ENCODE results near the gene RGS17. TPM values are rescaled to one million over a fixed set of nuclear protein-coding genes. Genes with fewer than 3 reads are reported as not detected.

Gene RGS17, protein sequence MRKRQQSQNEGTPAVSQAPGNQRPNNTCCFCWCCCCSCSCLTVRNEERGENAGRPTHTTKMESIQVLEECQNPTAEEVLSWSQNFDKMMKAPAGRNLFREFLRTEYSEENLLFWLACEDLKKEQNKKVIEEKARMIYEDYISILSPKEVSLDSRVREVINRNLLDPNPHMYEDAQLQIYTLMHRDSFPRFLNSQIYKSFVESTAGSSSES
- total RNA-seq: 81.2 TPM

DNA sequence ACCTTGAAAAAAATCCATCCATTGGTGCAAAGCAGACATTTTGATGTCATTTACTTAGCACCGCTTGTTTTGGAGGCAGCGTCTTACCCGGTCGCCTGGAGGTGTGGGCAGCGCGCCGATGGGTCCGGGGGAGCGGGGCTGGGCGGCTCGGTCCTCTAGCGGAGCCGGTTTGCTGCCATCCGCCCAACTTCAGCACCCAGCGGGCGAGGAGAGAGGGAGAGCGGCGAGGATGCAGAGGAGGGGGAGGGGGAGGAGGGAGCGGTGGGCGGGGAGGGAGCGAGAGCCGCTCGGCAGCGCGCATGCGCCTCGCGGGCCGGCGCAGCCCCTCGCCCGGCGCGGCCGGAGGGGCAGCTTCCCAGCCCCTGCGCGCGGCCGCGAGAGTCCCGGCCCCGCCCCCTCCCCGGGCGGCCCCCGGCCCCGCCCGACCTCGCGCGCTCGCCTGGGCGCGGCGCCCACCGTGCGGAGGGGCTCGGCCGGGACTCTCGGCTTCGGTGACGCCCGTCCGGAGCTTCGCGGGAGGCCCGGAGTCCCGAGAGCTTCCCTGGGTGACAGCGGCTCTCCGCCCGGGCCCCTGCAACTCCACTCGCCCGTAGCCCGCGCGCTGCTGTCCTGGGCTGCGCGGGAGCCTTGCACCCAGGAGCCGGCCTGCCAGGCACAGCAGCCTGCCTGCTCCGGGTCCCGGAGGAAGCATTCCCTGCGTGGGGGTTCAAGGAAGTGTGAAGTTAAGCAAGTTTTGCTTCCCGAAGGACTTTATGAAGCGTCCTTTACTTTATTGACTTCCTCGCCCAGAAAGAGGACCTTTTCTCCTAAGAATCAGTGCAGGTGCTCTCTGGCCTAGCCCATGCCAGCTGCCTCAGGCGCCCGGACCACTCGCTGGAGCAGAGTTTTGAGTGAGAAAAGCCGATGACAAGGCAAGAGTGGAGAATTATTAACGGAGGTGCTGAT is at the start of gene RGS17:
RGS17 (minus strand) TSS at position 246 of the 945 bp plus-strand sequence. CDS start 87,264 bp downstream, outside the sequence.

DNA sequence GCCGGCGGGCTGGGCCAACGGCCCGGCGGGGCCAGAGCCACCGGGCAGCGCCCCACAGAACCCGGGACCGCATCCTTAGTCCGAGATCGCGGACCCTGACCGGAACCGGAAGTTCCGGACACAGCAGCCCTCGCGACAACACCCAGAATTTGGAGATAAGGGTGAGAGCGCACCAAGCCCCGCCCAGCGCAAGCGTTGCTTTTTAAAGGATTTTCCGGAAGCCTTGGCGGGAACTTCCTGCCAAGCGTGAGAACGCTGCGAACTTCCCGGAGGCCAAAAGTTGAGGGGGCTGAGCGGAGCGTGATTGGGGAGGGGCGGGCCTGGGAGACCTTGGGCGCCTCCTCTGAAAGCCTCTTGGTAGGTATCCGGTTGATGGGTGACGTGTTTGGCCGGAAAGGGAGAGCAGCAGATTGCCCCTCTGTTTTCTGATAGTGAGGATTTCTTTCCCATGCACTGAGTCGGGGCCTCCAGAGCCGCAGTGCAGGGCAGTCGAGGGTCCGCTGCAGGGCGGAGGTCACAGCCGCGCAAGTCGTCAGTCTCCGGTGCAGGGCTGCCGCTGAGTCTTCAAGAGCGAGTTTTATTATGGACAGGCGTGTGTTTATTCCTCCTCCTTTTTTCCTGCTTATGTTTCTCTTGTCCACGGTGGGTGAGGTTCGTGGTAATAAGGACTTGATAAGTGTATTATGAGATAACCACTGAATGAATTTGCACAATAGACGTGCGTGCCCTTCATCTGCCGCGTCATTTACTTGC is 128.3 kb downstream of the RGS17 start, which contains the start of gene MTRF1L:
MTRF1L (minus strand) TSS at position 97 of the 753 bp plus-strand sequence; CDS start at position 73, 24 bp downstream.

DNA sequence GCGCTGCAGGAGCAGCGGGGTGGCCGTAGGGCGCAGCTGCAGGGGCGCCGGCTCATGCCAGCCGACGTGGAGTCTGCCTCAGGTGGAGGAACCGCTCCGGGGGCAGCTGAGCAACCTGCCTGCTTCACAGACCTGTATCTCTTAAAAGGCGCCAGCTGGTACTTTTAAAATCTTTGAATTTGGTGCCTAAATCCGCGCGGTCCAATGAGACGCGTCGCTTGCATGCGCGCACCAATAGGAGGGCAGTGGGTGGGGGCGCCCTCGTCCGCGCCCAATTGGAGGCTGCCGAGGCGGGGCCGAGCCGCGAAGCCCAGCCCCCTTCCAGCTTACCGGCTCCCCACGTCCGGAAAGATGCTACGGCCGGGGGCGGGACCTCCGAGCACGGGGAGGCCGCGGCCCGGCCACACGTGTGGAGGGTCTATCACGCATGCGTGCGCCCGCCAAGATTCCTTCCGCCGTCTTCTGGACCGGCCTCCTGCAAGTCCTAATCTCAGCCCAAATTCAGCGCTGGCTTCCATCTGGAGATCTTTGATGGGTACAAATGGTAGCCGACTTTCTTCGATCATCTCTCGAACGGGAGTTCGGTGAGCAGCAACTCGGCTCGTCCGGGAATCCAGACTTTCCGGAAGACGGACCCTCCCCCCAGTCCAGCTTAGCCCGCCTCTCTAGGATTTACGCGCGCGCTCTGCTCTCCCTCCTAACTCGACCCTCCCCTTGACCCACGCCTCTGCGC is 148.0 kb downstream of the RGS17 start, which contains the start of gene FBXO5:
FBXO5 (minus strand) TSS at position 138 of the 733 bp plus-strand sequence; CDS start at position 56, 82 bp downstream.

Small RNA genes within 50 kb of the gene (small RNA-seq; reads per million reads assigned to genes)
- gene AL080276.1 (not detected), gene RNA5SP224 (not detected)

Other genes starting within 250 kb of the RGS17 start
- 14.5 TPM for gene FBXO5, start 148.2 kb downstream of the RGS17 start, total RNA-seq
- gene MTRF1L, start 128.6 kb downstream of the RGS17 start, total RNA-seq: 20.5 TPM